Stomach (tissue), 4 donors: ENCODE measurements around the gene ZCWPW1.

Source experiments
- CTCF ChIP-seq, 7 experiments: fragments of 450-650 bp in 4 of 7; fragments of 200-600 bp in 3 of 7; sonication (generic) in 3 of 7; IDR thresholded peaks; one replicate each; pipeline ENCODE4 v1.5.1; 2016 to 2019; ENCODE audit warnings: antibody characterized with exemption in 7 of 7, control low read depth in 2 of 7, mild to moderate bottlenecking in 1 of 7
- EP300 ChIP-seq: sonication (generic); formaldehyde crosslinking; IDR thresholded peaks from one replicate; pipeline ENCODE4 v1.6.1; 2017; ENCODE audit warnings: antibody characterized with exemption

- TF ChIP-seq CTCF (IDR thresholded peaks at IDR 0.05), result peak in 5 of 7 experiments; percentile 32 to 57 (median 46)
- TF ChIP-seq EP300, result no peak
Observed at GRCh38 chr7:100407285-100408180, 21.0 kb downstream of the ZCWPW1 start.
